Aorta (tissue), 5 donors: ENCODE measurements around the gene MPRIP. TPM values are rescaled to one million over a fixed set of nuclear protein-coding genes. Genes with fewer than 3 reads are reported as not detected.

ENCODE experiments used
- ATAC-seq: fragments of 200-7000 bp; cut with Tn5 transposase; one replicate; pipeline ENCODE4 v1.9.1; 2022; ENCODE audit warnings: moderate library complexity; ENCODE audit not compliant: low FRiP score
- DNase-seq, 2 donors: peaks; one replicate each; pipeline ENCODE4 v3.0.0-alpha.2; 2020
- H3K27ac ChIP-seq, 2 donors: one replicate each; pipeline ENCODE4 v1.5.1; 2013; ENCODE audit warnings: low read length in 2 of 2, mild to moderate bottlenecking in 2 of 2, moderate library complexity in 2 of 2, control low read depth in 1 of 2, inconsistent platforms in 1 of 2, low read depth in 1 of 2
- H3K27me3 ChIP-seq, 2 donors: one replicate each; pipeline ENCODE4 v1.6.1; 2013; ENCODE audit warnings: control low read depth in 1 of 2, low read length in 1 of 2, mild to moderate bottlenecking in 1 of 2, moderate library complexity in 1 of 2; ENCODE audit not compliant: insufficient read depth in 2 of 2, control insufficient read depth in 1 of 2
- H3K36me3 ChIP-seq, 2 donors: one replicate each; pipeline ENCODE4 v1.6.1; 2013; ENCODE audit warnings: control low read depth in 1 of 2, low read length in 1 of 2, mild to moderate bottlenecking in 1 of 2; ENCODE audit not compliant: insufficient read depth in 2 of 2, control insufficient read depth in 1 of 2
- H3K4me1 ChIP-seq, 2 donors: one replicate each; pipeline ENCODE4 v1.6.1; 2013; ENCODE audit warnings: low read length in 2 of 2, control low read depth in 1 of 2, mild to moderate bottlenecking in 1 of 2, moderate library complexity in 1 of 2; ENCODE audit not compliant: insufficient read depth in 2 of 2, control insufficient read depth in 1 of 2
- H3K4me3 ChIP-seq, 2 donors: one replicate each; pipeline ENCODE4 v1.5.1; 2013; ENCODE audit warnings: low read length in 2 of 2, control low read depth in 1 of 2, mild to moderate bottlenecking in 1 of 2
- H3K9me3 ChIP-seq: one replicate; pipeline ENCODE4 v1.6.1; 2013; ENCODE audit warnings: mild to moderate bottlenecking, low read length; ENCODE audit not compliant: control insufficient read depth
- WGBS, 2 donors: extraction: QIAGEN DNeasy Blood & Tissue Kit; methylation state at CpG; one replicate each; pipeline ENCODE4 v1.1.7; 2013; 5-methylcytosine and 5-hydroxymethylcytosine counted together
- intact Hi-C, 2 donors: fragments of 100-400 bp; cut with DNase I; formaldehyde crosslinking; loops; one replicate each; pipeline versions ENCODE4 v1.14.2 to v1.15.0; 2022
- polyA plus RNA-seq, 2 donors: library from polyadenylated mRNA; stranded (reverse); fragments of 200-250 nt; gene quantifications; one replicate each; pipeline ENCODE4 v1.2.3, GENCODE V29; 2013
- total RNA-seq, 2 donors: library from RNA; stranded (reverse); fragmentation: NEBNext Ultra II Directional; extraction: Animal tissue kit (Norgen Biotek cat#: 25700); gene quantifications; one replicate each; pipeline ENCODE4 v1.2.1, GENCODE V29; 2021
- donor health status: healthy with polysubstance abuse.
- donor health status: Bipolar disorder and iron deficiency.
- donor health status: DM: no; HTN: no; CAD: no.
- donor health status: DM: no; HTN: no; CAD: no.
- donor health status: DM: yes; HTN: yes; CAD: no.

MPRIP gene
- total and polyA plus RNA-seq, 4 donors: 97.8 to 519 (median 301) TPM

GRCh38 chr17:17204635-17205231 lies 162.5 kb downstream of the MPRIP start:
- Histone ChIP-seq H3K27ac (peak overlapping the region; percentile 23 to 38), H3K36me3 (no peaks in the 10 kb centered on the region), H3K4me3 (no peak overlapping the region), H3K27me3 (no peaks in the 10 kb centered on the region), H3K9me3 (no peaks in the 10 kb centered on the region), H3K4me1 (no peaks in the 10 kb centered on the region)
- DNase-seq (no peak), ATAC-seq (no peak)
- 48 to 51% methylated on average over 14 of the region's 14 CpGs for WGBS, 2 donors
- intact Hi-C loops: loop anchor here in 1 of 2 donors (2.0 to 10.0 kb wide), 2 partner anchors 14 to 200 kb away; no protein-coding TSS in a partner anchor

GRCh38 chr17:17205368-17206123 lies 163.3 kb downstream of the MPRIP start:
- WGBS, 2 donors: 11 to 12% methylated on average over 56 to 70 of the region's 70 CpGs
- Histone ChIP-seq H3K36me3 (no peaks in the 10 kb centered on the region), H3K27me3 (no peaks in the 10 kb centered on the region), H3K4me1 (no peaks in the 10 kb centered on the region), H3K27ac (peak overlapping the region; percentile 24 to 53), H3K4me3 (peak overlapping the region in 1 of 2 donors; percentile 18), H3K9me3 (no peaks in the 10 kb centered on the region)
- peak; percentile 74 to 87 for DNase-seq
- intact Hi-C loops: loop anchor here in 1 of 2 donors (2.0 to 10.0 kb wide), 2 partner anchors 15 to 201 kb away; no protein-coding TSS in a partner anchor
- peak; percentile 40 for ATAC-seq

- peak; percentile 81 for ATAC-seq
- Histone ChIP-seq H3K4me1 (no peaks in the 10 kb centered on the region), H3K27ac (peak within 1 kb of the TSS; percentile 24 to 53), H3K27me3 (no peaks in the 10 kb centered on the region), H3K9me3 (no peaks in the 10 kb centered on the region), H3K4me3 (peak within 1 kb of the TSS in 1 of 2 donors; percentile 18), H3K36me3 (no peaks in the 10 kb centered on the region)
- WGBS, 2 donors: 18% methylated on average over 65 to 78 of the region's 78 CpGs
- peak; percentile 77 to 93 for DNase-seq
- intact Hi-C loops: loop anchor here in 1 of 2 donors (10.0 kb wide), 1 partner anchor 202 kb away; no protein-coding TSS in a partner anchor
Observed at GRCh38 chr17:17206124-17206912, 164.1 kb downstream of the MPRIP start, which contains the start of gene PLD6. Gene PLD6 (minus strand): TSS chr17:17206333. CDS start chr17:17206286, 47 bp downstream.

- Histone ChIP-seq H3K27me3 (no peaks in the 10 kb centered on the region), H3K36me3 (no peaks in the 10 kb centered on the region), H3K27ac (peak overlapping the region in 1 of 2 donors; percentile 49), H3K9me3 (no peaks in the 10 kb centered on the region), H3K4me1 (no peaks in the 10 kb centered on the region), H3K4me3 (no peak overlapping the region)
- ATAC-seq: peak; percentile 42
- 28 to 31% methylated on average over 16 of the region's 16 CpGs for WGBS, 2 donors
- DNase-seq: no peak
- intact Hi-C loops: loop anchor here in 1 of 2 donors (10.0 kb wide), 1 partner anchor 202 kb away; no protein-coding TSS in a partner anchor
Observed at GRCh38 chr17:17206913-17207335, 164.7 kb downstream of the MPRIP start.

- no peak overlapping the region for H3K4me3 ChIP-seq
- intact Hi-C loops: loop anchor here in 1 of 2 donors (10.0 kb wide), 1 partner anchor 203 kb away; no protein-coding TSS in a partner anchor
- H3K36me3 ChIP-seq: no peaks in the 10 kb centered on the region
- 68 to 70% methylated on average over 8 of the region's 8 CpGs for WGBS, 2 donors
- DNase-seq (no peak), ATAC-seq (no peak)
- H3K27ac ChIP-seq: no peak overlapping the region
- no peaks in the 10 kb centered on the region for H3K4me1 ChIP-seq
- no peaks in the 10 kb centered on the region for H3K9me3 ChIP-seq
- H3K27me3 ChIP-seq: no peaks in the 10 kb centered on the region
Observed at GRCh38 chr17:17207998-17208397, 165.7 kb downstream of the MPRIP start.

GRCh38 chr17:17213775-17214174 lies 171.5 kb downstream of the MPRIP start:
- H3K27ac ChIP-seq: no peak overlapping the region
- no peaks in the 10 kb centered on the region for H3K27me3 ChIP-seq
- 70 to 73% methylated on average over 10 of the region's 10 CpGs for WGBS, 2 donors
- DNase-seq: no peak
- H3K9me3 ChIP-seq: no peaks in the 10 kb centered on the region
- H3K36me3 ChIP-seq: peaks cover 7 to 9% of the 10 kb centered on the region in 2 donors
- intact Hi-C loops: no loop called here
- ATAC-seq: no peak
- no peak overlapping the region for H3K4me3 ChIP-seq
- H3K4me1 ChIP-seq: no peaks in the 10 kb centered on the region

- H3K4me1 ChIP-seq: no peaks in the 10 kb centered on the region
- H3K9me3 ChIP-seq: no peaks in the 10 kb centered on the region
- intact Hi-C loops: no loop called here
- 88 to 90% methylated on average over 27 of the region's 27 CpGs for WGBS, 2 donors
- no peak overlapping the region for H3K4me3 ChIP-seq
- no peak overlapping the region for H3K27ac ChIP-seq
- no peaks in the 10 kb centered on the region for H3K27me3 ChIP-seq
- ATAC-seq (peak; percentile 11), DNase-seq (no peak)
- peaks cover 9 to 10% of the 10 kb centered on the region in 2 donors for H3K36me3 ChIP-seq
Observed at GRCh38 chr17:17214646-17215436, 172.6 kb downstream of the MPRIP start.

- no peak overlapping the region for H3K4me3 ChIP-seq
- DNase-seq: no peak
- H3K9me3 ChIP-seq: no peaks in the 10 kb centered on the region
- 82 to 84% methylated on average over 8 of the region's 8 CpGs for WGBS, 2 donors
- ATAC-seq: no peak
- H3K27me3 ChIP-seq: no peaks in the 10 kb centered on the region
- H3K36me3 ChIP-seq: peaks cover 9 to 10% of the 10 kb centered on the region in 2 donors
- H3K4me1 ChIP-seq: no peaks in the 10 kb centered on the region
- H3K27ac ChIP-seq: no peak overlapping the region
- intact Hi-C loops: no loop called here
Observed at GRCh38 chr17:17215575-17215974, 173.3 kb downstream of the MPRIP start.
